Measurements from ENCODE around the gene RAB35.

- TF ChIP-seq CTCF (conservative IDR thresholded peaks at IDR 0.05; ENCODE audit: low read depth, low read length) (no peak), EZH2phosphoT487 (IDR thresholded peaks at IDR 0.05; ENCODE audit: borderline replicate concordance, low read length) (no peak)
These were observed 36.8 kb downstream of the RAB35 start for GRCh38 chr12:120079411-120080400.
